Measurements from ENCODE around the gene TSHZ2. TPM values are rescaled to one million over a fixed set of nuclear protein-coding genes. Genes with fewer than 3 reads are reported as not detected.

Gene TSHZ2
- total and polyA plus RNA-seq, 2 donors (not counting 1 experiment from before 2014, with no cell fraction given) = 1.00 to 5.7 TPM

DNA sequence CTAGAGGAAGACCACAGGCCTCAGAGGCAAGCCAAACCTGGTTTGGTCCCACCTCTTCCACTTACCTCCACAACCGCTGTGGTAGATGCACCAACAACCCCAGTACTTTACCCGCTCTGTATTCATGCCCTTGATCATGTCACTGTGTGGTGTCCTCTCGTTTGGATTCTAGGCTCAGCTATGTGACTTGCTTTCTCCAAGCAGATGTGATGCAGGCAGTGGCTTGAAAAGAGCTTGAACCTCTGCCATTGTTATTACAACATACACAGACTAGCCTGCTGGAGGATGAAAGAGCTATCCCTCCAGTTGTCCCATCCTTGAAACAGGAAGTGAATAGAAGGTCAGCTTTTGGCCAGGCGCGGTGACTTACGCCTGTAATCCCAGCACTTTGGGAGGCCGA, 473.8 kb downstream of the TSHZ2 start:
- Histone ChIP-seq H3K27ac (ENCODE audit: low read length in 2 of 2) (no peak overlapping the region), H3K9me3 (ENCODE audit: control extremely low read depth in 1 of 3, control insufficient read depth in 2 of 3, insufficient read depth in 1 of 3, low read length in 2 of 3) (peaks cover 2 to 24% (median 18%) of the 10 kb centered on the region in 3 donors), H3K79me2 (ENCODE audit: control insufficient read depth, insufficient read depth, low read length) (no peaks in the 10 kb centered on the region), H3K36me3 (replicated peaks in 1 of 2; ENCODE audit: control extremely low read depth in 1 of 2, control insufficient read depth in 1 of 2, extremely low read depth in 1 of 2, insufficient read depth in 2 of 2, low read length in 1 of 2) (no peaks in the 10 kb centered on the region), H3K4me3 (ENCODE audit: control extremely low read depth in 1 of 5, extremely low read depth in 1 of 5, insufficient read depth in 1 of 5, low read depth in 2 of 5, low read length in 4 of 5) (no peak overlapping the region), H4K20me1 (ENCODE audit: control insufficient read depth, insufficient read depth, low read length, poor library complexity, severe bottlenecking) (no peaks in the 10 kb centered on the region), H3K27me3 (replicated peaks in 1 of 4; ENCODE audit: control extremely low read depth in 1 of 4, control insufficient read depth in 3 of 4, insufficient read depth in 4 of 4, low read length in 3 of 4) (peaks cover 0 to under 1% (median 0%) of the 10 kb centered on the region in 4 experiments), H3K9ac (ENCODE audit: low read length) (no peak overlapping the region), H3K4me1 (ENCODE audit: control insufficient read depth in 2 of 2, insufficient read depth in 2 of 2, low read length in 2 of 2) (no peaks in the 10 kb centered on the region), H2AFZ (ENCODE audit: insufficient read depth, low read depth, low read length, poor library complexity, severe bottlenecking) (no peak overlapping the region), H3K4me2 (replicated peaks; ENCODE audit: low read depth, low read length, poor library complexity, severe bottlenecking) (no peak overlapping the region)
- Mint-ChIP-seq H3K4me1 (no peaks in the 10 kb centered on the region), H3K27me3 (no peaks in the 10 kb centered on the region), H3K9me3 (ENCODE audit: insufficient read depth) (peaks cover 20% of the 10 kb centered on the region), H3K27ac (no peak overlapping the region), H3K4me3 (no peak overlapping the region)
- WGBS (ENCODE audit: insufficient coverage) = 100% methylated on average over 6 of the region's 7 CpGs
- ChIA-PET POLR2A (no interaction called here), CTCF (no interaction called here)
- TF ChIP-seq EZH2 (IDR thresholded peaks at IDR 0.05; ENCODE audit: borderline replicate concordance, insufficient read depth, low read depth, low read length, poor library complexity, severe bottlenecking) (no peak), CTCF (IDR thresholded peaks at IDR 0.05) (no peak)
- ATAC-seq (ENCODE audit: low read depth) (no peak), DNase-seq (no peak)
- intact Hi-C loops (cut with micrococcal nuclease) = no loop called here

GRCh38 chr20:53447316-53447715, 475.2 kb downstream of the TSHZ2 start:
- Mint-ChIP-seq H3K27me3 (no peaks in the 10 kb centered on the region), H3K4me1 (no peaks in the 10 kb centered on the region), H3K27ac (no peak overlapping the region), H3K9me3 (ENCODE audit: insufficient read depth) (peaks cover 22% of the 10 kb centered on the region), H3K4me3 (no peak overlapping the region)
- Histone ChIP-seq H3K36me3 (replicated peaks in 1 of 2; ENCODE audit: control extremely low read depth in 1 of 2, control insufficient read depth in 1 of 2, extremely low read depth in 1 of 2, insufficient read depth in 2 of 2, low read length in 1 of 2) (no peaks in the 10 kb centered on the region), H3K9me3 (ENCODE audit: control extremely low read depth in 1 of 3, control insufficient read depth in 2 of 3, insufficient read depth in 1 of 3, low read length in 2 of 3) (peaks cover 2 to 24% (median 18%) of the 10 kb centered on the region in 3 donors), H4K20me1 (ENCODE audit: control insufficient read depth, insufficient read depth, low read length, poor library complexity, severe bottlenecking) (no peaks in the 10 kb centered on the region), H3K79me2 (ENCODE audit: control insufficient read depth, insufficient read depth, low read length) (no peaks in the 10 kb centered on the region), H3K27me3 (replicated peaks in 1 of 4; ENCODE audit: control extremely low read depth in 1 of 4, control insufficient read depth in 3 of 4, insufficient read depth in 4 of 4, low read length in 3 of 4) (no peaks in the 10 kb centered on the region), H2AFZ (ENCODE audit: insufficient read depth, low read depth, low read length, poor library complexity, severe bottlenecking) (no peak overlapping the region), H3K27ac (ENCODE audit: low read length in 2 of 2) (no peak overlapping the region), H3K4me1 (ENCODE audit: control insufficient read depth in 2 of 2, insufficient read depth in 2 of 2, low read length in 2 of 2) (no peaks in the 10 kb centered on the region), H3K9ac (ENCODE audit: low read length) (no peak overlapping the region), H3K4me2 (replicated peaks; ENCODE audit: low read depth, low read length, poor library complexity, severe bottlenecking) (no peak overlapping the region), H3K4me3 (ENCODE audit: control extremely low read depth in 1 of 5, extremely low read depth in 1 of 5, insufficient read depth in 1 of 5, low read depth in 2 of 5, low read length in 4 of 5) (no peak overlapping the region)
- ATAC-seq (ENCODE audit: low read depth) (no peak), DNase-seq (no peak)
- CTCF ChIA-PET = no interaction called here
- intact Hi-C loops (cut with micrococcal nuclease) = no loop called here
- POLR2A ChIA-PET = no interaction called here
- 6% methylated on average over 3 of the region's 3 CpGs for WGBS (ENCODE audit: insufficient coverage)
- TF ChIP-seq EZH2 (IDR thresholded peaks at IDR 0.05; ENCODE audit: borderline replicate concordance, insufficient read depth, low read depth, low read length, poor library complexity, severe bottlenecking) (no peak), CTCF (IDR thresholded peaks at IDR 0.05) (no peak)
